NCI-H774 (cell line): Measurements from ENCODE around the gene DENND6B.
"Not testable (repeated sequence)": the region's sequence is repeated elsewhere in the genome, so short reads cannot be mapped to it uniquely, and the experiment has no call there.

Source experiments
- DNase-seq: peaks from one replicate; lab custom pipeline; 2025; lab: John Stamatoyannopoulos, UW

The DENND6B gene

GRCh38 chr22:50273352-50273751, 53.5 kb downstream of the DENND6B start:
- not testable (repeated sequence) for DNase-seq

- DNase-seq, result no peak
Observed at GRCh38 chr22:50272044-50272802, 54.6 kb downstream of the DENND6B start.

GRCh38 chr22:50271519-50271970, 55.3 kb downstream of the DENND6B start:
- DNase-seq, result peak; percentile 13

GRCh38 chr22:50270666-50271394, 56.0 kb downstream of the DENND6B start:
- no peak for DNase-seq

GRCh38 chr22:50269970-50270665, 56.7 kb downstream of the DENND6B start, which contains the start of gene MAPK11:
Gene MAPK11 (minus strand): TSS chr22:50270380. CDS start chr22:50270292, 88 bp downstream.
- peak; percentile 22 for DNase-seq

- no peak for DNase-seq
Observed at GRCh38 chr22:50269573-50269969, 57.2 kb downstream of the DENND6B start.

- DNase-seq, result no peak
Observed at GRCh38 chr22:50268655-50269113, 58.1 kb downstream of the DENND6B start.

GRCh38 chr22:50267591-50268390, 59.0 kb downstream of the DENND6B start:
- DNase-seq, result no peak

GRCh38 chr22:50266994-50267393, 59.8 kb downstream of the DENND6B start:
- no peak for DNase-seq

GRCh38 chr22:50264946-50265669, 61.7 kb downstream of the DENND6B start:
- no peak for DNase-seq

- no peak for DNase-seq
Observed at GRCh38 chr22:50264104-50264745, 62.6 kb downstream of the DENND6B start.

GRCh38 chr22:50262973-50263617, 63.7 kb downstream of the DENND6B start:
- DNase-seq, result no peak

- DNase-seq, result no peak
Observed at GRCh38 chr22:50262460-50262911, 64.3 kb downstream of the DENND6B start.

- no peak for DNase-seq
Observed at GRCh38 chr22:50261615-50262459, 65.0 kb downstream of the DENND6B start, which contains the start of gene MAPK12. Gene MAPK12 (minus strand): TSS chr22:50261683. CDS start chr22:50261509, 174 bp downstream.

- no peak for DNase-seq
Observed at GRCh38 chr22:50260801-50261614, 65.8 kb downstream of the DENND6B start.

- DNase-seq, result no peak
Observed at GRCh38 chr22:50260434-50260800, 66.4 kb downstream of the DENND6B start.

GRCh38 chr22:50259302-50259701, 67.5 kb downstream of the DENND6B start:
- DNase-seq, result no peak
